CD4-positive, alpha-beta T cell treated with Interleukin-17A for 4 hours (primary cell): ENCODE data around the gene CAPN10.
"Not testable (repeated sequence)": the region's sequence is repeated elsewhere in the genome, so short reads cannot be mapped to it uniquely, and the experiment has no call there.

Experiments used
- DNase-seq: peaks from one replicate; pipeline ENCODE4 v3.0.0-alpha.2; 2020; ENCODE audit warnings: mixed read lengths

Gene CAPN10

GRCh38 chr2:240604291-240604938 is 17.9 kb downstream of the CAPN10 start:
- peak; percentile 13 for DNase-seq

GRCh38 chr2:240604939-240605716 is 18.6 kb downstream of the CAPN10 start:
- DNase-seq: peak; percentile 1

GRCh38 chr2:240605867-240606743 is 19.6 kb downstream of the CAPN10 start:
- no peak for DNase-seq

- DNase-seq: peak; percentile 2
Observed at GRCh38 chr2:240611601-240612210, 25.2 kb downstream of the CAPN10 start.

- no peak for DNase-seq
Observed at GRCh38 chr2:240613781-240614180, 27.2 kb downstream of the CAPN10 start.

- DNase-seq: no peak
Observed at GRCh38 chr2:240614391-240614790, 27.9 kb downstream of the CAPN10 start.

- no peak for DNase-seq
Observed at GRCh38 chr2:240615396-240615795, 28.9 kb downstream of the CAPN10 start.

GRCh38 chr2:240615820-240616547 is 29.4 kb downstream of the CAPN10 start:
- DNase-seq: peak; percentile 1

- not testable (repeated sequence) for DNase-seq
Observed at GRCh38 chr2:240616860-240617666, 30.5 kb downstream of the CAPN10 start.

GRCh38 chr2:240618776-240619175 is 32.2 kb downstream of the CAPN10 start:
- DNase-seq: no peak

- no peak for DNase-seq
Observed at GRCh38 chr2:240619506-240620148, 33.1 kb downstream of the CAPN10 start.

GRCh38 chr2:240620149-240620731 is 33.7 kb downstream of the CAPN10 start:
- peak; percentile 1 for DNase-seq

- DNase-seq: peak; percentile 14
Observed at GRCh38 chr2:240620859-240621258, 34.3 kb downstream of the CAPN10 start.

GRCh38 chr2:240622060-240622411 is 35.5 kb downstream of the CAPN10 start:
- peak; percentile 20 for DNase-seq

- DNase-seq: peak; percentile 66
Observed at GRCh38 chr2:240622531-240623235, 36.1 kb downstream of the CAPN10 start.

- peak; percentile 17 for DNase-seq
Observed at GRCh38 chr2:240623531-240624010, 37.0 kb downstream of the CAPN10 start.

- DNase-seq: peak; percentile 7
Observed at GRCh38 chr2:240624011-240624949, 37.7 kb downstream of the CAPN10 start.

GRCh38 chr2:240624950-240625621 is 38.6 kb downstream of the CAPN10 start, which contains the start of gene GPR35:
Gene GPR35 (plus strand): TSS chr2:240625480. CDS start chr2:240629953, 4,473 bp downstream.
- DNase-seq: peak; percentile 88
